Memory B cell (primary cell): Measurements from ENCODE around the gene GPC3.
"Not testable (repeated sequence)": the region's sequence is repeated elsewhere in the genome, so short reads cannot be mapped to it uniquely, and the experiment has no call there.

Experiments
- ATAC-seq: fragments of 150-1000 bp; cut with Tn5 transposase; 2 replicates; pipeline ENCODE4 v1.10.0; 2021; ENCODE audit warnings: low read depth, mild to moderate bottlenecking, moderate library complexity
- DNase-seq, 2 donors: peaks; one replicate each; pipeline ENCODE4 v3.0.0; 2022; ENCODE audit warnings: low spot score in 2 of 2
- H3K27ac Mint-ChIP-seq: one replicate; pipeline ENCODE4 v1.8.0; 2022; ENCODE audit warnings: mild to moderate bottlenecking, moderate library complexity, mixed read lengths
- H3K27me3 Mint-ChIP-seq: one replicate; pipeline ENCODE4 v1.8.0; 2022; ENCODE audit warnings: mixed read lengths
- H3K36me3 Mint-ChIP-seq: one replicate; pipeline ENCODE4 v1.8.0; 2022; ENCODE audit warnings: mild to moderate bottlenecking, mixed read lengths
- H3K4me1 Mint-ChIP-seq: one replicate; pipeline ENCODE4 v1.8.0; 2022; ENCODE audit warnings: mixed read lengths
- H3K4me3 Mint-ChIP-seq: one replicate; pipeline ENCODE4 v1.8.0; 2022; ENCODE audit warnings: mild to moderate bottlenecking, moderate library complexity, mixed read lengths
- H3K9me3 Mint-ChIP-seq: one replicate; pipeline ENCODE4 v1.8.0; 2022; ENCODE audit warnings: mixed read lengths

Gene GPC3

GRCh38 chrX:134006484-134007161, 21.2 kb upstream of the GPC3 start:
- DNase-seq (no peak), ATAC-seq (no peak)
- H3K27me3 Mint-ChIP-seq, result peaks cover 3% of the 10 kb centered on the region
- H3K9me3 Mint-ChIP-seq, result no peaks in the 10 kb centered on the region
- no peaks in the 10 kb centered on the region for H3K4me1 Mint-ChIP-seq
- H3K36me3 Mint-ChIP-seq, result no peaks in the 10 kb centered on the region
- H3K27ac Mint-ChIP-seq, result no peak overlapping the region
- H3K4me3 Mint-ChIP-seq, result no peak overlapping the region

DNA sequence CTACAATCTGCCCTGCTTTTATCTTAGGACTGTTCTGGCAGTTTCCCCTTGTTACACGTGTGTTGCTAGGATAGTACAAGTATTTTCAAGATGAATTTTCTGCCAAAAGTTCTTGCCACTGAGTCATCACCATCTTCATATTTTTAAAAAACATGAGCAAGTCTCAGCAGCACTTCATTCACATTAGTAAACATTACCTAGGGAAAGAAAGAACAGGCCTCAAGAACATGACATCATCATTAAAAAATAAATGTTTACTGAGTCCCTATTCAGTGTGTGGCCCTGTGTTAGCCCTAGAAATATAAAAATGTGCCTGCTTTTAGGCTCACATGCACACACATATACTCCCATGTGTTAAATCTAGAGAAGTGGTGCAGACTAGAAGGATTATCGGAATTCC, 18.7 kb upstream of the GPC3 start:
- Mint-ChIP-seq H3K27me3 (peaks cover 5% of the 10 kb centered on the region), H3K36me3 (no peaks in the 10 kb centered on the region), H3K9me3 (no peaks in the 10 kb centered on the region), H3K4me3 (no peak overlapping the region), H3K4me1 (no peaks in the 10 kb centered on the region), H3K27ac (no peak overlapping the region)
- DNase-seq (no peak), ATAC-seq (no peak)

- ATAC-seq (no peak), DNase-seq (no peak)
- no peak overlapping the region for H3K27ac Mint-ChIP-seq
- no peaks in the 10 kb centered on the region for H3K9me3 Mint-ChIP-seq
- H3K4me3 Mint-ChIP-seq, result no peak overlapping the region
- no peaks in the 10 kb centered on the region for H3K4me1 Mint-ChIP-seq
- no peaks in the 10 kb centered on the region for H3K36me3 Mint-ChIP-seq
- peaks cover 4% of the 10 kb centered on the region for H3K27me3 Mint-ChIP-seq
These were observed 17.7 kb upstream of the GPC3 start for GRCh38 chrX:134002921-134003615.

- ATAC-seq (no peak), DNase-seq (no peak)
- Mint-ChIP-seq H3K4me1 (no peaks in the 10 kb centered on the region), H3K4me3 (no peak overlapping the region), H3K27ac (no peak overlapping the region), H3K36me3 (no peaks in the 10 kb centered on the region), H3K27me3 (peaks cover 4% of the 10 kb centered on the region), H3K9me3 (no peaks in the 10 kb centered on the region)
These were observed 15.2 kb upstream of the GPC3 start for GRCh38 chrX:134000260-134001245.

- H3K36me3 Mint-ChIP-seq, result no peaks in the 10 kb centered on the region
- H3K4me3 Mint-ChIP-seq, result no peak overlapping the region
- H3K27me3 Mint-ChIP-seq, result peaks cover 5% of the 10 kb centered on the region
- ATAC-seq (no peak), DNase-seq (no peak)
- no peaks in the 10 kb centered on the region for H3K4me1 Mint-ChIP-seq
- no peaks in the 10 kb centered on the region for H3K9me3 Mint-ChIP-seq
- H3K27ac Mint-ChIP-seq, result no peak overlapping the region
These were observed 13.8 kb upstream of the GPC3 start for GRCh38 chrX:133999031-133999705.

DNA sequence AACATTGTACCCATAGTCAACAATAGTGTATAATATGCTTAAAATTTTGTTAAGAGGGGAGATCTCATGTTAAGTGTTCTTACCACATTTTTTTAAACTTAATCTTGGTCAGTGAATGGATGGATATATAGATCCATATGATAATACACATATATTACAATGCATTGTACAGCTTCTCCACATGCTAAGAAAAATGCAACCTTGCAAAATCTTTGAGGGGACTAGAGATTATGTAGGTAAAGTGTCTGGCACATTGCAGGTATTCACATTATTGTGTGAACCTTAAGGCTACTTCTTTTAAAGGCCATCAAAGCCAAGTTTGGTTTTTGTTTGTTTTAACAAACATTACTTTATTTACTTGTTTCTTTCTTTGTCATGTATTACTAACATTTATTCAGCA, 10.4 kb upstream of the GPC3 start:
- H3K27ac Mint-ChIP-seq, result no peak overlapping the region
- no peaks in the 10 kb centered on the region for H3K9me3 Mint-ChIP-seq
- peaks cover 2% of the 10 kb centered on the region for H3K27me3 Mint-ChIP-seq
- no peak for DNase-seq
- H3K4me3 Mint-ChIP-seq, result no peak overlapping the region
- no peaks in the 10 kb centered on the region for H3K4me1 Mint-ChIP-seq
- no peak for ATAC-seq
- H3K36me3 Mint-ChIP-seq, result no peaks in the 10 kb centered on the region

DNA sequence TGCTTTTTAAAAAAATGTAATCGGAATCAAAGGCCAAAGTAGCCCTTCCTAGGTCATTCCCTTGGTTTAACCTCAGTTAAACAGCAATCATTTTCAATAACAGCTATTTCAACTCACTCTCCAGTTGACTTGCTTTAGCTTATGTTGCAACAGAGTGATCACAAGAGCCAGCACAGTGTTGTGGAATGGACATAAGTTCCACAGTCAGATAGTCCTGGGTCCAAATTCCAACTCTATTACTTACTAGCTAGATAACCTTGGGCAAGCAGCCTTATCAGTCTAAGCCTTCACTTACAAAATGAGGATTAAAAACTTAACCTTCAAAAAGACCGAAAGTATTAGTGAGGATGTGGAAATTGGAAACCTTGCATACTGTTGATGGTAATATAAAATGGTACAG, 9.2 kb upstream of the GPC3 start:
- Mint-ChIP-seq H3K4me3 (no peak overlapping the region), H3K27me3 (peaks cover 2% of the 10 kb centered on the region)

DNA sequence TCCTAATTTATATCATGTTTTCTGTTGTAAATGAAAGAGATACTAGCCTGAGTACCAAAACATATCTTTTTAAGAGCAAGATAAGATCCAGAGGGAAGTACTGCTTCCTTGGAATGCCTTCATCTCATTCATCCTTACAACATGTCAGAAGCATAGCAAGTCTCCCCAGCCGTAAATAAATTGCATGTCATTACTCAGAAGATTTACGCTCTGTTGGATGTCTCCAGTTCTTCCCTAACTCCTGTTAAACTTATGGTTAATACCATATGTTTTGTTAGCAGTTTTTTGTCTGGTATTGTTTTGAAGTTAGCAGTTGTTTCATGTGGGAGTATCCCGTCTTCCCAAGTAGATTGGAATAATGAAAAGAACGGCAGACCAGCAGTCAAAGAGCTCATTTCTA, 7.5 kb upstream of the GPC3 start:
- Mint-ChIP-seq H3K4me1 (no peaks in the 10 kb centered on the region), H3K27ac (no peak overlapping the region), H3K27me3 (peaks cover 2% of the 10 kb centered on the region), H3K4me3 (no peak overlapping the region), H3K36me3 (no peaks in the 10 kb centered on the region), H3K9me3 (no peaks in the 10 kb centered on the region)
- ATAC-seq (no peak), DNase-seq (no peak)

More for the DNA sequence above, 9.2 kb upstream of the GPC3 start:
- H3K4me1 Mint-ChIP-seq, result no peaks in the 10 kb centered on the region
- ATAC-seq, result no peak
- no peak for DNase-seq
- no peaks in the 10 kb centered on the region for H3K36me3 Mint-ChIP-seq
- no peaks in the 10 kb centered on the region for H3K9me3 Mint-ChIP-seq
- H3K27ac Mint-ChIP-seq, result no peak overlapping the region

DNA sequence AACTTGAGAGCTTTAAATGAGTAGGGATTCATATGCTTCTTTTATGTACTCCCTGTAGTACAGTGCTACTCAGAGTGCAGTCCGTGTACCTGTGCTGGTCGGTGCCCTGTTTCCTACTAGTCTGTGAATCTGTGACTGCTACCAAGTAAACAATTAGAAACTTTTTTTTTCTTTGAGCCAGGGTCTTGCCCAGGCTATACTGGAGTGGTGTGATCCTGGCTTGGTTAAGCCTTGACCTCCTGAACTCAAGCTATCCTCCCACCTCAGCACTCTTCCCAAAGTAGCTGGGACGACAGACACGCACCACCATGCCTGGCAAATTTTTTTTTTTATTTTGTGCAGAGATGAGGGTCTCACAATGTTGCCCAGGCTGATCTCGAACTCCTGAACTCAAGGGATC, 6.4 kb upstream of the GPC3 start:
- DNase-seq, result no peak
- H3K27me3 Mint-ChIP-seq, result peaks cover 9% of the 10 kb centered on the region
- ATAC-seq, result no peak
- no peaks in the 10 kb centered on the region for H3K9me3 Mint-ChIP-seq
- H3K4me3 Mint-ChIP-seq, result no peak overlapping the region
- no peaks in the 10 kb centered on the region for H3K36me3 Mint-ChIP-seq
- H3K4me1 Mint-ChIP-seq, result no peaks in the 10 kb centered on the region
- no peak overlapping the region for H3K27ac Mint-ChIP-seq

DNA sequence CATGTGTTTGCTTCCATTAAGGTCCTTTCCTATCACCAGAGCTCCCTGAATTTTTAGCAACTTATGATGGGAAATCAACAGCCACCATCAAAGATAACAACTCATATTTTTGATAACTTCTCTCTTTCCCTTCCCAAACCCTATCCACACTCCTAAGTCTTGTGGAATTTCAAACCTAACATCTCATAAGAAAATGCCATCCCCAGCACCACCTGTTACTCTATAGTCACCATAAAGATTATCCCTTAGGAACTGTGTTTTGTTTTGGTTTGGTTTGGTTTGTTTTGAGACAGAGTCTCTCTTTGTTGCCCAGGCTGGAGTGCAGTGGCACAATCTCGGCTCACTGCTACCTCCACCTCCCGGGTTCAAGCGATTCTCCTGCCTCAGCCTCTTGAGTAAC, 5.7 kb upstream of the GPC3 start:
- H3K4me3 Mint-ChIP-seq, H3K36me3 Mint-ChIP-seq, H3K9me3 Mint-ChIP-seq, H3K4me1 Mint-ChIP-seq, ATAC-seq, H3K27me3 Mint-ChIP-seq, H3K27ac Mint-ChIP-seq, DNase-seq: not testable (repeated sequence)

DNA sequence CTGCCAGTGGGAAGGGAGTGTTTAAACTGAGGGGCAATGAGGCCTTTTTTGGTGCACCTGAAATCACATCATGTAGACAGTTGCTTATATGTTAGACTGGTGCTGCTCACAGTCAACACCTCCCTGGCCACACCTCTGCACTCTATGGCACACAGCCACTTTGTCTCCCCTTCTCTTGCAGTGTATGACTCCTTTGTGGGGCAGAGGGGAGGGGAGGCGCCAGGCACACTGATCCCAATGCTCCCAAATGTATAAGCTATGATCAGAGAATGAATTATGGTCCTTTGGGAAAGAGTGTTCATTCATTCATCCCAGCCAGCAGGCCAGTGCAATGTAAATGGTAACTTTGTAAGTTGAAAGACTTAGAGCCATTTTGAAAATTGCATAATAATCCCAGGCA, 4.6 kb upstream of the GPC3 start:
- ATAC-seq (no peak), DNase-seq (no peak)
- Mint-ChIP-seq H3K4me3 (no peak overlapping the region), H3K4me1 (no peaks in the 10 kb centered on the region), H3K36me3 (no peaks in the 10 kb centered on the region), H3K27ac (no peak overlapping the region), H3K27me3 (peaks cover 8% of the 10 kb centered on the region), H3K9me3 (no peaks in the 10 kb centered on the region)

DNA sequence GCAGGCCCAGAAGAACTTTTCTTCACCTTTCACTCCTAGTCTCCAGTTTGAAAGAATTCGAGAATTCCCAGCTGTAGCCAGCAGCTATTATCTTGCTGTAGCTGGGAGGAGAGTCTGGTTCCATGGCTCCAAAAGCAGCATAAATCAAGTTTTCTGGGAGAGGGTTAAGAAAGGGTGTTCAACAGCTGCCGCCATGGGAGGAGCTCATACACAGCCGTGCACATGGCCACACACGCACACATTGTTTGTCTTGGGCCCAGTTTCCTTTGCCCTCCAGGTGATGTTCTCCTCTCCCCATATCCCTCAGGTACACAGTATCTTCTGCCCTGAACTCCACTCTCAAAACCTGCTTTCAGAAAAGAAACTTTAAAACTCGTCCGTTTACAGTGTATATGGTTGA, 4.1 kb upstream of the GPC3 start:
- no peaks in the 10 kb centered on the region for H3K36me3 Mint-ChIP-seq
- no peaks in the 10 kb centered on the region for H3K9me3 Mint-ChIP-seq
- ATAC-seq (no peak), DNase-seq (no peak)
- H3K27me3 Mint-ChIP-seq, result peaks cover 8% of the 10 kb centered on the region
- no peak overlapping the region for H3K27ac Mint-ChIP-seq
- H3K4me3 Mint-ChIP-seq, result no peak overlapping the region
- no peaks in the 10 kb centered on the region for H3K4me1 Mint-ChIP-seq

GRCh38 chrX:133988010-133988409, 2.6 kb upstream of the GPC3 start:
- Mint-ChIP-seq H3K36me3 (no peaks in the 10 kb centered on the region), H3K4me1 (no peaks in the 10 kb centered on the region), H3K4me3 (no peak overlapping the region), H3K27me3 (peaks cover 10% of the 10 kb centered on the region), H3K27ac (no peak overlapping the region), H3K9me3 (no peaks in the 10 kb centered on the region)
- ATAC-seq (no peak), DNase-seq (no peak)

GRCh38 chrX:133987188-133987587, 1.8 kb upstream of the GPC3 start:
- Mint-ChIP-seq H3K36me3 (no peaks in the 10 kb centered on the region), H3K27me3 (peaks cover 10% of the 10 kb centered on the region), H3K4me1 (no peaks in the 10 kb centered on the region), H3K27ac (no peak overlapping the region), H3K9me3 (no peaks in the 10 kb centered on the region), H3K4me3 (no peak overlapping the region)
- ATAC-seq (no peak), DNase-seq (no peak)
